ENCODE measurements around the gene SMTNL2.
"Not testable (repeated sequence)": the region's sequence is repeated elsewhere in the genome, so short reads cannot be mapped to it uniquely, and the experiment has no call there.

Gene SMTNL2

DNA sequence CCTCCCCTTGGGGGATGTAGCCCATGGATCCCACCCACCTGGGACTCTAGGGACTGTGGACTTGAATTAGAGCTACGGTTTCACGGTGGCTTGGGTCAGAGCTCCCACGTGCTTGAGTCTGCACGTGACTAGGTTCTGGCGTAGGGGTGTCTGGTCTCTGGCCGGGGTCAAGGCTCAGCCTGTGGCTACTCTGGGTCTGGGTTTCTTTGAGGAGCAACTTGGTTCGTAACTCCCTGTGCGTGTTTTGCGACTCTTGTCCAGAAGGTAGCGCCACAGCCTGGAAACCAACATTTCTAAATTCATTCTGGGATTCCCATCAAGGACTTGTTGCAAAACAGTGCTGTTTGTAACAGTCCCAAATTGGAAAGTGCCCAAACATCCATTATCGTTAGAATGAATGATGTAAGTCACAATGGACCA, 23.5 kb upstream of the SMTNL2 start:
- DNase-seq = no peak

DNA sequence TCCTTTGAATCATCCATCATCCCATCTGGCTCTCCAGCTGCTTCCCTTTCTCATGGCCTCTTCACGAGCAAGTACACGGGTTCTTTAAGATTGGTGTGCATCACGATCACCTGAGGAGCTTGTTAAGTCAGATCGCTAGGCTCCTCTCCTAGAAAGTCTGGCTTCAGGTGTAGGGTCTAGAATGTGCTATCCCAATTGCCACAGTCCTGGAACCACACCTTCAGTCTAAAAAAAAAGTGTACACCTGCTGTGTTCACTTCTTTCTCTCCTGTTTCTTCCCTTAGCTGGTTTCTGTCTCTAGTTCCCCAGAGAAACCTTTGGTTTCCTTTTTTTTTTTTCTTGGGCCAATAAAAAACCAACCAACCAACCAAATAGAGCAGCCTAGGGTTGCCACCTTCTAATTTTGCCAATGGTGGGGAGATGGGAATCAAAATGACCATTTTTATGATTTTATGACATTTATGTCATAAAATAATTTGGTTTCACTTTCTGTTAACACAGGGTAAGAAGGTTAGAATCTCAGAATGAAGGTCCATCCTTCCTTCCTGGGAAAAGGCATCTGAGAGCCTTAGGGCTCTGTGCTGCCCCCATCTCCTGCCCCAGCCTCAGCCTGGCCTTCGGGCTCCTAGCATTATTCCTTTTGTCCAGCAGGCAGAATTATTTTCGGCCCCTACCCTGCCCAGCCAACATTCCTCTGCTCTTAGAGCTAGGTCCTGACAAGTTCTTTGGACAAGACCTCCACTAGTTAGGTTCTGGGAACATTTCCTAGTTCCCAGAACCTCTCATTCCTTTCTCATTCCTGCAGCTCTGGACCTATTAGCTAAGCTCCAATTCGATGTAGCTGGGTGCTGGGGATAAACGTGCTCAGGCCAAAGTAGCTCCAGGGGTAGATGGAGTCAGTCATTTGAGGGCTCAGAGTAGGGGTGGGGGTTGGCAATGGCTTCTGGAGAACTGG, 22.0 kb upstream of the SMTNL2 start:
- DNase-seq = no peak

DNA sequence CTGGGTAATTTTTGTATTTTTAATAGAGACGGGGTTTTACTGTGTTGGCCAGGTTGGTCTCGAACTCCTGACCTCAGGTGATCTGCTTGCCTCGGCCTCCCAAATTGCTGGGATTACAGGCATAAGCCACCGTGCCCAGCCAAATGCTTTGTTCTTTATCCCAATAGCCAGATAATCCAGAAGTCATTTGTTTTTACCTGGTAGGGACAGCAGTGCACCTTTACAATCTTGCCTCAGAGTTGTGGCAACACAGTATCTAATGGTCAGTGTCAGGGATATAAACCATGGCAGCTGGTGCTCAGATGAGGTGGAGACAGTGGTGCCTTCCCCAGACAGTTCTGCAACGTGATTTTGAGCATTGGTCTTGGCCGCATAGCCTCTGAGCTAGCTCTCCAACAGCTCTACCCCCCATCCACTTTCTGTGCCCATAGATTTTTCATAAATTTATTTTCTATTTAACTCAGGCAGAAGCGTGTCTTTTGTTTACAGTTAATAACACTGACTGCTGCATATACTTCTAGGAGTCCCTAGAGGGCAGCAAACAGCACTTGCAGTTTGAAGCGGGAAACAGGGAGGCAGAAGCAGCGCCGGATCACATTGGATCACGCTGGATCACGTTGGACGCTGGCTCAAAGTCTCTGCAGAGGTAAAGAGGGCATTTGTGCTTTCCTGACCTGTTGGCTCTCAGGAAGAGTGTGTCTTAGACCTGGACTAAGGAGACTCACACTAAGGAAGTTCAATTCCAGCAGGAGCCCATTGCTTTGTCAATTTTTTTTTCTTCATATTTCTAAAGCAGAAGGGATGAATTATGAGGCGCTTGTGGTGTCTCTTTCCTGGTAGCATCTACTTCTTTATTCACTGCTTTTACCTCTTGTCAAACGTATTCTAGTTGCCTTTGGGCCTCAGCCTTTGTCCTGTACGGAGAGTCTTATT, 18.9 kb upstream of the SMTNL2 start:
- DNase-seq = peak; percentile 75 to 82

DNA sequence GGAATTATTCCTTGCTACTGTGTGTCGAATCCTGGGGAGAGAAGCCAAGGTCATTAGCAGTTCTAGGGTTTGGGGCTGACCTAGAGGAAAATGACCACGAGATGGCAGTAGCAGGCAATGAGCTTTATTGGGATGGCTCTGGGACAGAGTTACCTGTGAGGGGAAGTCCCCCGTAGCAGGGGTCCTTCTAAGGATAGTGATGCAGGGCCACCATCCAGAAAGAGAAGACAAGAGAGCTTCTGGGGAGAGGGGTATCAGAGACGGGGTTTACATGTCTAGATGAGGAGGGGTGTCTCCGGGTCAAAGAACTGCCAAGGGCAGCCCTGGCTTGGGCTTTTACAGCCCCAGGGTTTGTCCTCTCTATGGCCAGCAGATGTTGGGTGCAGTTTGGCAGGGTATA, 17.5 kb upstream of the SMTNL2 start:
- DNase-seq = peak; percentile 25 to 73

DNA sequence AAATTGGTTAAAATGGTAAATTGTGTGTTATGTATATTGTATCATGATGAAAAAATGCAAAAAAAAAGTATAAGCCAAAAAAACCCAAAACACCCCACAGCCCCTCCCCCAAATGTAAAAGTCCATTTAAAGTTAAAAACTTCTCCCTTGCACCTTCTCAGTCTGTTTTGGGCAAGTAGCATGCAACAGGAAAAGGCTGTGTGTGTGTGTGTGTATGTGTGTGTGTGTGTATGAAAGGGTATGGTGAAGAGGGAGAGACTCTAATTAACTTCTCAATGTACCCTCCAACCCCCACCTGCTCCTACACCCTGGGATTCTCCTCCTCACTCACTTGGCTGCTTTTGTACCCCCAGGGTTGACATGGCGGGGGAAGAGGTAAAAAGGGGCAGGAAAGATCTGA, 14.7 kb upstream of the SMTNL2 start:
- DNase-seq = no peak

DNA sequence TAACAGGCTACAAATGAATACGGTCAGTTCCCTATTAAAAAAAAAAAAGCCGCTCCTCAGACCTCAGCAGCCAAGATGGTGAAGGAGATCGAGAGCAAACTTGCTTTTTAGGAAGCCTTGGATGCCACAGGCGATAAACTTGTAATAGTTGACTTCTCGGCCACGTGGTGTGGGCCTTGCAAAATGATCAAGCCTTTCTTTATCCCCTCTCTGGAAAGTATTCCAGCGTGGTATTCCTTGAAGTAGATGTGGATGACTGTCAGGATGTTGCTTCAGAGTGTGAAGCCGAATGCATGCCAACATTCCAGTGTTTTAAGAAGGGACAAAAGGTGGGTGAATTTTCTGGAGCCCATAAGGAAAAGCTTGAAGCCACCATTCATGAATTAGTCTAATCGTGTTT, 12.2 kb upstream of the SMTNL2 start:
- DNase-seq = no peak

DNA sequence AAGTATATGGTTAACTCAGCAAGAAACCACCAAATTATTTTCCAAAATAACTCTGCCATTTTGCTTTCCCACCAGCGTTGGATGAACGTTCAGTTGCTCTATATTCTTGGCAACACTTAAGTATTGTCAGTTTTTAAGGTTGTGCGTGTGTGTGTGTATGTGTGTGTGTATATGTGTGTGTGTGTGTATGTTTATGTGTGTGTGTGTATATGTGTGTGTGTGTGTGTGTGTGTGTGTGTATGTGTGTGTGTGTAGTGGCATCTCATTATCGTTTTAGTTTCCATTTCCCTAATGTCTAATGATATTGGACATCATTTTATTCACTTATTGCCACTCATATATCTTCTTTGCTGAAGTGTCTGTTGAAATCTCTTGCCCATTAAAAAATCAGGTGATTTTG, 11.2 kb upstream of the SMTNL2 start:
- DNase-seq = no peak

DNA sequence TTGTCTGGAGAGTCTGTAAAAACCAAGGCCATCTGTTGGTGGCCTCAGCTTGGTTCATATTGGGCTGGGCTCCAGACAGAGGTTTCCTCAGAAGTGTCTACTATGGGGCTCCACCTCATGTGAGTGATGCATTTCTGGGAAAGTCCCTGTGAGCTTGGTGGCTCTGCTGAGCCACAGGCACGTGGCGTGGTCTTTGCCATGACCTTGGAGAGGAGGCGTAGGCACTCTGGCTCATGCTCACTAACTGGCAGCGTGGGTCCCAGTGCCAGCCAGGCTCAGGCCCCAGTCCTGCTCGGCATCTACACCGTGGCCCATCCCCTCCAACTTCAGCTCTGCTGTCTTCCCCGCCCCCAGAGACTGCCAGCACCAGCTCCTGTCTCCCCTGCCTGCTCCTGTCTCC, 10.7 kb upstream of the SMTNL2 start:
- peak; percentile 75 to 95 for DNase-seq

DNA sequence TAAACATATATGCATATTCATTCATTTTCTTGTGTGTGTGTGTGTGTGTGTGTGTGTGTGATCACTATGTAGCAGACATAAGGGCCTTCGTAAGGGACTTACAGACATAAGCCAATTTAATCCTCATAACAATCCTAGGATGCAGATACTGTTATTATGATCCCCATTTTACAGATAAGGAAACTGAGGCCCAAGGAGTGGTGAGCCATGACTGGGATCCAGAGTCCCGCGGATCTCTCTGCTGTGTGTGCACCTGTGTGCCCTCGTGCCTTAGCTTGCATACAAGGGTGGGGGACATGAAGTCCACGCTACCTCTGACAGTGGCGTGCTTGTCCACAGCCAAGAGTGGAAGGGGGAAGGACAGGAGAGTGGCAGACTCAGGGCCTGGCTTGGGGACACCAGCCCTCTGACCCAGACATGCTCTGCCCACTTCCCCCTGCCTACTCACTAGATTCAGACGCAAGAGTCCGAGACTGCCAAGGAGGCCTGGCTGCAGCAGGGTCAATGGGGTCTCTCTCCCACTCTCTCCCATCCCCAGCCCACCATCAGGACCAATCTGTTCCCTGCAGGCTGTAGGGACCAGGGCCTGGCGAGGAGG, 9.8 kb upstream of the SMTNL2 start:
- peak; percentile 24 to 32 for DNase-seq

DNA sequence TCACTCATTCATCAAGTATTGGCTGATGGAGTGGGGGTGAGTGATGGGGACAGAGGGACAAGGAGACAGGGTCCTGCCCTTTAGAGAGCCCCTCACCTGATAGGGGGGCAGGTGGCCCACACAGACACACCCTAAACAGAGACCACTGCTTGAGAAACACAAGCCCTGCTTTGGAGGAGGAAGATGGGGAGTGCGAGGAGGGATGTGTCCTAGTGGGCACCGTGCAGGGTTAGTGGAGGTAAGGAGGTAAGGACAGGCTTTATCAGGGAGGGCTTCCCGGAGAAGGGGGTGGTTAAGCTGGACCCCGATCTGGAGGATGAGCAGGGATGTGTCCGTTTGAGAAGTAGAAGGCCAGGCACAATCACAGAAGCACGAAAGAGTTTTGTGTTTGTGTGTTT, 8.2 kb upstream of the SMTNL2 start:
- no peak for DNase-seq

DNA sequence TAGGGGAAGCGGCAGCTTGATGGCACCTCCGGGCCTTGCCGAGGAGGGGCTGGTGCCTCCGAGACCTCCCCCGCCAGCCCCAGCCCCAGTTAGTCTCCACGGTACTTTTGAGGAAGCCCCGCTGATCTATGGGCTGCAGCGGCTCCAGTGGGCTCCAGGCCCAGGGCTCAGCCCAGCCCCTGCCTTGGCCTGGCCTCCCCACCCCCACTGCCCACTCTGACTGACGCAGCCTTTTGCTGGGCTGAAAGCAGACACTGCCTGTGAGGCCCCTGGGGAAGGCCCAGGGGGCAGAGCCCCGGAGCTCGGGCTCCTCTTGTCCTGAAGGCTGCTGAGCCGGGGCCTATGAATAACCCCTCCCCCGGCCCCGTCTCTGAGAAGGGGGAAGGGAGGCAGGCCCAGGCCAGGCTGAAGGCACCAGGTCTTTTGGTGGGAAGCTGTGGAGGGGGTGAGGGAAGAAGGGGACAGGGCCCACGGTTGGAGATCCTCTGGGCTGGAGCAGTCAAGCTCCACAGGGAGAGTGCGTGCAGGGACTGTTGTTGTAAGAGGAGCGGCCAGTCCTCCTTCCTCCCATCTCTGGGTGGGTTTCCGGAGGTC, 7.5 kb upstream of the SMTNL2 start:
- DNase-seq = no peak

DNA sequence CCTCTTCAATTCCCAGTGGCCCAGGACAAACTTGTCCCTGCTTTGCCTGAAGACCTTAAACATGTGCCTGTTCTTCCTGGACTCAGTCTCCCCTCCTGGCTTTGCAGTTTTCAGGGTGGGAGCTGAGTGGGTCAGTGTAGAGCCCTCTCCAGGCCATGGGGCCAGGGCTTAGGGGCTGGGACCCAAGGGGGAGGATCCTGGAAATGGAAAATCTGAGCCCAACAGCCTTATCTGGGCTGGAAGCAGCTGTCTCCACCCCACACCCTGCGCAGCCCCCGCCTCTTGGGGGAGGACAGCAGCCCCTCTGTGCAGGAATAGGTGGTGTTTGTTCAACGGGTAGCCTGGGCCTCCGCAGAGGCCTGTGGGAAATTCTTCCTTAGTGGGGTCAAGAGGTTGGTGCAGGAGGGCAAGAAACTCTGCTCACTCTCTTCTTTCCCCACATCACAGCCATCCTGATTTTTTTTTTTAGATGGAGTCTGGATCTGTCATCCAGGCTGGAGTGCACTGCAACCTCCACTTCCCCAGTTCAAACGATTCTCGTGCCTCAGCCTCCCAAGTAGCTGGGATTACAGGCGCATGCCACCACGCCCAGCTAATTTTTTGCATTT, 6.8 kb upstream of the SMTNL2 start:
- no peak for DNase-seq

DNA sequence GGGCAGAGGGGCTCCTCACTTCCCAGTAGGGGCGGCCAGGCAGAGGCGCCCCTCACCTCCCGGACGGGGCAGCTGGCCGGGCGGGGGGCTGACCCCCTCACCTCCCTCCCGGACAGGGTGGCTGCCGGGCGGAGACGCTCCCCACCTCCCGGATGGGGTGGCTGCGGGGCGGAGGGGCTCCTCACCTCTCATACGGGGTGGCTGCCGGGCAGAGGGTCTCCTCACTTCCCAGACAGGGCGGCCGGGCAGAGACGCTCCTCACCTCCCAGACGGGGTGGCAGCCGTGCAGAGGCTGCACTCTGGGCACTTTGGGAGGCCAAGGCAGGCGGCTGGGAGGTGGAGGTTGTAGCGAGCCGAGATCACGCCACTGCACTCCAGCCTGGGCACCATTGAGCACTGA, 6.0 kb upstream of the SMTNL2 start:
- not testable (repeated sequence) for DNase-seq

DNA sequence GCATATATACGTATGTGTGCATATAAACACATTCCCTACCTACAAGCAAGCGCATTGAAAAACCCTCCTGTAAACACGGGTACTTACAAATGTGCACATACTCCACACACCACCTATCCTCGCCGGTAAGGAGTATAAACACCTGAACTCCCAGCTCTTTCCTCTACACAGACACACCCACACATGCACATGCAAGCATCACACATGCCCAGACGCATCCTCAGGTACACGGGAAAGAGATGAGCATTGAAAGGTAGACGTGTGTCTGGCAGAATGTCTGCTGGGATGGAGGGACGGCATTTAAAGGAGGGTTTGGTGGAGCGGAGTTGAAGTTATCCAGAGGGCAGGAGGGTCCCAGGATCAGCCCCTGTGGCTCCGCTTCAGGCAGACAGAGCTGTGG, 4.7 kb upstream of the SMTNL2 start:
- no peak for DNase-seq

DNA sequence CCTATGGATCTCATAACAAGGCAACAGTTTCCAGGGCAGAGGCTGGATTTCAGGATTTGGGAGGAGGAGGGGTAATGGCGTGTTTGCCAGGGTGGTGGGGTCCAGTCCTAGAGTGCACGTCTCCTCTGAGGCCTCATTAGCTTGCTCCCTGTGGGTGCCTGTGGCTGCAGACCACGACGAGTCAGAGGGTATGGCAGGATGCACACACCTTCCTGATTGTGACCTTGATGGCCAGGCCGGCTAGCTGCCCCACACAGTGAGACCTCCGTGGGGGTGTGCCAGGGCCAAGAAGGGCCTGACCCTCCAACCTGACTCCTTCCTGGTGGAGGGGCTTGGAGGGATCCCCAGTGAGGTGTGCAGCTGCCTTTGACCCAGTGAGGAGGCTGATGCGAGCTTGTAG, 4.0 kb upstream of the SMTNL2 start:
- no peak for DNase-seq

DNA sequence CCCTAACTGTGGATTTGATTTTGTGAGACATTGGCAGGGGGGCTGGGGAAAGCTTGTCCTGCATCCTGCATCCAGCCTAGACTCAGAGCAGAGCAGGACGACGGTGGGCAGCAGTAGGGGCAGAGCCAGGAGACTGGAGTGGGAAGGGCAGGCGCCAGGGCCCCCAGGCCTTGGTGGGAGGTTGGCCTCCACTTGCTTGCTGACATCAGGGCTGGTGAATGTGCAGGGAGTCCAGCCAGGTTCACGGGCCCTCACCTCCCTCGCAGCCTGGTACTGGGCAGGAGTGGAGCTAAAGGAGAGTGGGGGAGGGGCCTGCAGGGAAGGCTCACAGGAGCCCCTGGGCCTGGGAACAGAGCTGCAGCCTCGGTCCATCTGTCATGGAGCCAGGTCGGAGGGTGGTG, 2.2 kb upstream of the SMTNL2 start:
- no peak for DNase-seq

DNA sequence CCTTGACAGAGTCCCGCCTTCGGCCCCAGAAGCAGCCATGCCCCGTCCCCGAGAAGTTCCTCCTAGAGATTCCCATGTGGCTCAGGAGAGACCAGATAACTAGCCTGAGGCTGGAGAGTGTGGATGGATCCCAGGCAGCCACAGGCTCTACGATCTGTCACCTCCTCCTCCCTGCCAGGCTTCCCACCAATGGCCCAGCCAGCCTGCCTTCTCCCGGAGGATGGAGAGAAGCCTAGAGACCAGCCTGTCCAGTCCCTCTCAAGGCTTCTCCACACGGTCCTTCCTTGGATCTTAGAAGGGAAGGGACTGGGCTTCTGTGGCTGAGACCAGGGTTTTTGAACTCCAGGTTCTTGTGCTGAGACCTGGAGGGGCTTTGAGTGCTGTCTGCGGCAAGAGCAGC, 1.6 kb upstream of the SMTNL2 start:
- DNase-seq = no peak

DNA sequence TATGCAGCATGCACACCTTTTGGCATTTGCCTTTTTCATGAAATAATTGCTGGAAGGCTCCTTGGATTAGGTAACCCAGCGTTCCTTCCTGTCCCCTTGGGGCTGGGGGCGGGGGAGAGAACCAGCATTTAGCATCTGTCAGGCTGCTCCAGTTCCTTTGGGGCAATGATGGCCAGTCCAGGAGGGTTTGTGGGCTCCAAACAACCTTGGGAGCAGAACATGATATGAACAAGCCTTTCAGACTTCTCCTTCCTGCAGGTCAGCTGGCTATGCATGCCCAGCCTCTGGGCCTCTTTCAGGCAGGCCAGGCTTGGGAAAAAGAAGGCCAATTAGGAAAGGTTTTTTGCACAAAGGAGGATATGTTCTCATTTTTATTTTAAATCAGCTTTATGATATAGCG, 1.1 kb upstream of the SMTNL2 start:
- no peak for DNase-seq

DNA sequence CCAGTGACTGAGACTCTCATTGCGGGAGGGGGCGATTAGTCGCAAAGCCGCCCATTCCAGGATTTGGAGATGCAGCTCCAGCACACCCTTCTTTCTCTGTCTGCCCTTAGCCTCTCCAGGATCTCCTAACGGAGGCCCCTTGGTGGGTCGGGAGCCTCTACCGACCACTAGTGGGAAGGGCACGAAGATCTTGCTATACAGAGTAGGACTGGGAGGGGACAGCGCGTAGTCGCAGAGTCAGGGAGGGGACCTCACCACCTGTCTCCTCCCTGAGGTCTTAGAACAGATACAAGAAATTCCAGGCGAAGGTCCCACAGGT, 588 bp upstream of the SMTNL2 start:
- no peak for DNase-seq

DNA sequence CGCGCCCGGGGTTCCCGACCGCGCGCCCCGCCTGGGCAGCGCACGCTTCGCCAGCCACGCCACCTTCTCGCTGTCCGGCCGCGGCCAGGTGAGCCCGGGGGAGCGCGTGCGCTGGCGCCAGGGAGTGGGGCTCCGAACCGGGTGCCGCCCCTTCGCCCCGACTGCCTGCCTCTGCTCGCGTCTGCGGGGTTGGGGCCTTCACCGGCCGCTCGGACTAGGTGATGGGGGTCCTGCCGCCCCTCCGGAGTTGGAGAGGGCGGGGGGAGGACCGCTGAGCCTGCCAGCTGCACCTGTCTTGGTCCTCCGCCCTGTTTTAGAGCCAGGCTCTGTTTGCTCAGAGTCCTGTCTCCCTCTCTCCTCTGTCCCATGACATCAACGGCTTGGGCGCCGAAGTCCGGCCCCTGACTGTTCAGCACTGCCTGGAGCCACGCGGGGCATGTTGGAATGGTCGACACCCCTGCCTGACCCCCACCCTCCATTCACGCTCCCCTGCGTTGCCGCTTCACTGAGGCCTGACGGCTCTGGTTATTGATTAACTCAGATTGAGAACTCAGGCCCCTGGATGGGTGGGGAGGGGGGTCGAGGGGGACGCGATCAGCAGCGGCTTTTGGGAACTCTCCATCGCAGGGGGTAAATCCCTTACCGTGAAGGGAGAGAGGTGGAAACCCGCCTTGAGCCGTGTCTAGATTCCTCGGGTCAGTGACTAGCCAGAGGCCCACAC, 748 bp downstream of the SMTNL2 start:
- no peak for DNase-seq

DNA sequence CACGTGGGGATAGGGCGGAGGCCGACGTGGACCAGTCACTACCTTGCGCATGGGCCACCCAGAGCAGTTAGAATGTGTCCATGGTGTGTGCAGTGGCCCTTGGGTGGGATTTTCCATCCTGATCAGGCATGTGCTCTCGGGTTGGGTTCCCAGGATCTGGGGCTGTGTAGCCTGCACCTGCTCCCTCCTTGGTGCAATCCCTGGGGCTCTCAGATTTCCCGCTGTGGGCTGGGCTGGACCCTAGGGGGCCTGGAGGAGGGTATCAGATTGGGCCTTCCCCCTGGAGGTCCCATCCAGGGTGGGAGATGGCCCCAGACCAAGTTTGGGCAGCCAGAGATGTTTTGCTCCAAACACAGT, 1.3 kb downstream of the SMTNL2 start:
- no peak for DNase-seq

DNA sequence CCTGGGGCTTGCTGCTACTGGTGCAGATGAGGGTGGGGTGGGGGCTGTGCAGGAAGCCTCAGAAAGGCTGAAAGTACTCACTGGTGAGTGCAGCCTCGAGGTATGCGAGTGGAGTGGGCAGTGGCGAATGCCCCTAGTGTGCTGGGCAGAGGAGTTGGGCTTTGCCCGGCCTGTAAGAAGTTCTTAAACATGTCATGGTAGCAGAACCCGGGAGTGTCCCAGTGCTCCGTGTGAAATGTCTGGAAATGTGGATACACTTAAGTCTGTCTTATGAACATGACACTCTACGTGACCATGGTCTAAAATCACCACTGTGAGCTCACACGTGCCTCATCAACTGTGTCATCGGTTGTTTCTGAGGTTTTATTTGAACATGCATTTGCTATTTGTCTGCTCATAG, 1.7 kb downstream of the SMTNL2 start:
- DNase-seq = no peak
